ENCODE results near the gene GXYLT2.

The GXYLT2 gene

GRCh38 chr3:72887705-72888545 lies at the start of gene GXYLT2:
GXYLT2 (plus strand) TSS chr3:72888046; CDS start chr3:72888234, 188 bp downstream.
- DNase-seq (ENCODE audit: extremely low read depth in 1 of 2, low read depth in 1 of 2): no peak

- DNase-seq (ENCODE audit: extremely low read depth in 1 of 2, low read depth in 1 of 2): no peak
Observed at GRCh38 chr3:72839057-72839456, 48.8 kb upstream of the GXYLT2 start.

GRCh38 chr3:72844436-72844993 lies 43.3 kb upstream of the GXYLT2 start:
- DNase-seq (ENCODE audit: extremely low read depth in 1 of 2, low read depth in 1 of 2): no peak

- DNase-seq (ENCODE audit: extremely low read depth in 1 of 2, low read depth in 1 of 2): no peak
Observed at GRCh38 chr3:72846166-72846565, 41.7 kb upstream of the GXYLT2 start.

- no peak for DNase-seq (ENCODE audit: extremely low read depth in 1 of 2, low read depth in 1 of 2)
Observed at GRCh38 chr3:72847282-72847681, 40.6 kb upstream of the GXYLT2 start.

GRCh38 chr3:72847751-72848702 lies 39.8 kb upstream of the GXYLT2 start, which contains the start of gene SHQ1:
SHQ1 (minus strand) TSS chr3:72848445; CDS start chr3:72848340, 105 bp downstream.
- peak; percentile 85 to 89 for DNase-seq (ENCODE audit: extremely low read depth in 1 of 2, low read depth in 1 of 2)

- DNase-seq (ENCODE audit: extremely low read depth in 1 of 2, low read depth in 1 of 2): no peak
Observed at GRCh38 chr3:72848703-72849081, 39.2 kb upstream of the GXYLT2 start.

GRCh38 chr3:72855001-72855400 lies 32.8 kb upstream of the GXYLT2 start:
- no peak for DNase-seq (ENCODE audit: extremely low read depth in 1 of 2, low read depth in 1 of 2)

- no peak for DNase-seq (ENCODE audit: extremely low read depth in 1 of 2, low read depth in 1 of 2)
Observed at GRCh38 chr3:72860053-72860452, 27.8 kb upstream of the GXYLT2 start.

- no peak for DNase-seq (ENCODE audit: extremely low read depth in 1 of 2, low read depth in 1 of 2)
Observed at GRCh38 chr3:72860846-72861245, 27.0 kb upstream of the GXYLT2 start.

GRCh38 chr3:72862314-72863090 lies 25.3 kb upstream of the GXYLT2 start:
- no peak for DNase-seq (ENCODE audit: extremely low read depth in 1 of 2, low read depth in 1 of 2)

GRCh38 chr3:72872183-72872582 lies 15.7 kb upstream of the GXYLT2 start:
- DNase-seq (ENCODE audit: extremely low read depth in 1 of 2, low read depth in 1 of 2): no peak

GRCh38 chr3:72887343-72887704 lies 522 bp upstream of the GXYLT2 start:
- no peak for DNase-seq (ENCODE audit: extremely low read depth in 1 of 2, low read depth in 1 of 2)

- no peak for DNase-seq (ENCODE audit: extremely low read depth in 1 of 2, low read depth in 1 of 2)
Observed at GRCh38 chr3:72888546-72889309, 882 bp downstream of the GXYLT2 start.

GRCh38 chr3:72889310-72890165 lies 1.7 kb downstream of the GXYLT2 start:
- no peak for DNase-seq (ENCODE audit: extremely low read depth in 1 of 2, low read depth in 1 of 2)

GRCh38 chr3:72890166-72890925 lies 2.5 kb downstream of the GXYLT2 start:
- DNase-seq (ENCODE audit: extremely low read depth in 1 of 2, low read depth in 1 of 2): no peak

GRCh38 chr3:72891053-72891855 lies 3.4 kb downstream of the GXYLT2 start:
- no peak for DNase-seq (ENCODE audit: extremely low read depth in 1 of 2, low read depth in 1 of 2)
